ENCODE measurements around the gene TBC1D22A. TPM values are rescaled to one million over a fixed set of nuclear protein-coding genes. Genes with fewer than 3 reads are reported as not detected.
A peak's percentile ranks its signal among the peaks of the same experiment; 100 is the strongest.

The TBC1D22A gene
- total RNA-seq, 1 donor from 2014 or later: 34.1 TPM

DNA sequence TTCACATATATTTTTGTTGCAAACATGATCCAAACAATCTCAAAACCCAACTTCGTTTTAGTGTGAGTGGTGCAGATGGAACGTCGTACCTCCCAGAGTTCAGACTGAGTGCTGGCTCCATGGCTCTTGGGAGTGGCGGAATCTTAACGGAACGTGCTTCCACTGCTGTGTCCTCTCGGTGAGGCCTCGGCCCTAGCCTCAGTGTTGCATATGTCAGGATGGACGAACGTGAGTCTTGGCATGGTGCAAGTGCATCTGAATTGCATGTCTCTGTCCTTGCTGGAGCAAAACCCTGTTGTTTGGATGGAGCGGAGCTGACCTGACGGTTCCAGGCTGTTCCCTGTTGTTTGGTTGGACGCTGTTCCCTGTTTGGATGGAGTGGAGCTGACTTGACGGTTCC, 306.8 kb downstream of the TBC1D22A start:
- no peaks in the 10 kb centered on the region for H3K27me3 ChIP-seq (ENCODE audit: low read depth)
- peaks cover 1% of the 10 kb centered on the region for H3K36me3 ChIP-seq
- H3K9me3 ChIP-seq: no peaks in the 10 kb centered on the region
- DNase-seq (no peak), ATAC-seq (no peak)
- intact Hi-C loops (cut with DNase I): no loop called here
- H3K27ac ChIP-seq: no peak overlapping the region
- TF ChIP-seq, protein P1, sequence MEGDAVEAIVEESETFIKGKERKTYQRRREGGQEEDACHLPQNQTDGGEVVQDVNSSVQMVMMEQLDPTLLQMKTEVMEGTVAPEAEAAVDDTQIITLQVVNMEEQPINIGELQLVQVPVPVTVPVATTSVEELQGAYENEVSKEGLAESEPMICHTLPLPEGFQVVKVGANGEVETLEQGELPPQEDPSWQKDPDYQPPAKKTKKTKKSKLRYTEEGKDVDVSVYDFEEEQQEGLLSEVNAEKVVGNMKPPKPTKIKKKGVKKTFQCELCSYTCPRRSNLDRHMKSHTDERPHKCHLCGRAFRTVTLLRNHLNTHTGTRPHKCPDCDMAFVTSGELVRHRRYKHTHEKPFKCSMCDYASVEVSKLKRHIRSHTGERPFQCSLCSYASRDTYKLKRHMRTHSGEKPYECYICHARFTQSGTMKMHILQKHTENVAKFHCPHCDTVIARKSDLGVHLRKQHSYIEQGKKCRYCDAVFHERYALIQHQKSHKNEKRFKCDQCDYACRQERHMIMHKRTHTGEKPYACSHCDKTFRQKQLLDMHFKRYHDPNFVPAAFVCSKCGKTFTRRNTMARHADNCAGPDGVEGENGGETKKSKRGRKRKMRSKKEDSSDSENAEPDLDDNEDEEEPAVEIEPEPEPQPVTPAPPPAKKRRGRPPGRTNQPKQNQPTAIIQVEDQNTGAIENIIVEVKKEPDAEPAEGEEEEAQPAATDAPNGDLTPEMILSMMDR (IDR thresholded peaks at IDR 0.05): no peak
- H3K4me3 ChIP-seq: no peak overlapping the region
- peaks cover 4% of the 10 kb centered on the region for H3K4me1 ChIP-seq

DNA sequence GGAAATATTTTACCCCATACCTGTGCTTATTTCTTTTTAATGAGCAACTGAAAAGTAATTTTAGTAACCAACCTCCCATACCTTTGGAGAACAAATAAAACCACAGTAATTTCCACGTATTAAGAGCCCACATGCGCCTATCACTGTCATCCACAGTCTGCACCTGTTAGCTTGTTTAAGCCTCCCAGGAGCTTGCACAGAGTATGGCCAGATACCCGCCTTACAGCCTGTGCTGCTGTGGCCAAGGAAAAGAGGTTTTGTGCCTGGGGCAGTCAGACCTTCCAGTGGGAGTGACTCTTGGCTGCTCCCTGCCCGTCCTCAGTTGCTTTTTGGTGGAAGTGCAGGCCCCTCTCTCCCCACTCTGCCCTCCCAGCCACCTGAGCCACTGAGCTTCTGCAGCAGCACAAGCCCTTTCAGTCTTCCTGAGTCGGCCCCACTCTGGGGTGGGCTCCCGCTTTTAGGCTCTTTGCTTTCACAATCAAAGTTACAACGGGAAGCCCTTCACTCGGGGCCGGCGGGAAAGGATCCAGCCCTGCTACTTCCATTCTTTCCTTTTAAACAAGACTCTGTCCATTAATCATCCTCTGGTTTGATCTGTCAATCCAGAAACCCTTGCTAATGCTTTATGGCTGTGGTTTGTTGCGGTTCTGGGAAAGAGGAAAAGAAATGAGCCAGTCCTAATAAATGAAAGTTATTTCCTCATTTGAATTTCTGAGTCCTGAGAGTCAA, 308.8 kb downstream of the TBC1D22A start:
- TF ChIP-seq, protein P1 (IDR thresholded peaks at IDR 0.05): no peak
- intact Hi-C loops (cut with DNase I): no loop called here
- DNase-seq (no peak), ATAC-seq (no peak)
- Histone ChIP-seq H3K4me3 (no peak overlapping the region), H3K27me3 (ENCODE audit: low read depth) (no peaks in the 10 kb centered on the region), H3K4me1 (peaks cover 4% of the 10 kb centered on the region), H3K27ac (no peak overlapping the region), H3K36me3 (no peaks in the 10 kb centered on the region), H3K9me3 (peaks cover 14% of the 10 kb centered on the region)

DNA sequence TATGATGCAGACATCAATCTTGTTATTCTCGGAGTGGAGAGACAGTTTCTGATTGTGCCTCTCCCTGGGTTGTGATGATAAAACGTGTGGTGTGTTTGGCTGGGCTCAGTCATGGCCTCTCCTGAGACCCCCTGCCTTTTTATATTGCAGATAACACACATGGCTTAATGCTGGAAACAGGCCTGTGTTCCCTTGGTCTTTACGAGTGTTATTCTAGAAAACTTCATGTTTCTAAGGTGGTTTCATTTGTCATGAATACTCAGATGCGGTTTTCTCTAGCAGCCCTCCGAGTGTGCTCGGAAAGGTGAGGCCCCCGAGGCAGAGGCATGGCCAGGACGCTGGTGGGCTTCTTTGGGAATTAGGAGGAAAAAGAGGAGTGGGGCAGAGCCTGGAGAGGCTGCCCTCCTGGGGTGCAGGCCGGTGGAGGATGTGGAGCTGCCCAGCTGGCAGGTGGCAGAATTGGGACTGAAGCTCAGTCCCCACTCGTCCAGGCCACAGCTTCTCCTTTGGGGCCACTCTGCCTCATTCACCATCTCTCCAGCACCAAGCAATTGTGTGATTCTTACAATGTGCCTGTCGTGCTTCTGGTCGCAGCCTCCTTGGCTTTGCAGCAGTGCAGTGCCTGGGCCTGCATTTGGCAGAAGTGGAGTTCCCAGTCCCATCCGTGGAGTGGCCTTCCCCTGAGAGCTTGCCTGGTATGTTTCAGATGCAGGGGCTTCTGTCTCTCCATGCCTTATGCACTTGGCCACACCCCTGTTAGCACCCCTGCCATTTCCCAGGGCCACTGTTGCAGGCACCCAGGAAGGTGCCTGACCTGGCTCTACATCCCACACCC, 309.6 kb downstream of the TBC1D22A start:
- Histone ChIP-seq H3K4me3 (no peak overlapping the region), H3K36me3 (no peaks in the 10 kb centered on the region), H3K9me3 (peaks cover 22% of the 10 kb centered on the region), H3K27ac (no peak overlapping the region), H3K4me1 (peaks cover 4% of the 10 kb centered on the region), H3K27me3 (ENCODE audit: low read depth) (no peaks in the 10 kb centered on the region)
- no peak for DNase-seq
- peak in 1 of 2 donors; percentile 28 for ATAC-seq
- intact Hi-C loops (cut with DNase I): no loop called here
- TF ChIP-seq, protein P1 (IDR thresholded peaks at IDR 0.05): no peak

DNA sequence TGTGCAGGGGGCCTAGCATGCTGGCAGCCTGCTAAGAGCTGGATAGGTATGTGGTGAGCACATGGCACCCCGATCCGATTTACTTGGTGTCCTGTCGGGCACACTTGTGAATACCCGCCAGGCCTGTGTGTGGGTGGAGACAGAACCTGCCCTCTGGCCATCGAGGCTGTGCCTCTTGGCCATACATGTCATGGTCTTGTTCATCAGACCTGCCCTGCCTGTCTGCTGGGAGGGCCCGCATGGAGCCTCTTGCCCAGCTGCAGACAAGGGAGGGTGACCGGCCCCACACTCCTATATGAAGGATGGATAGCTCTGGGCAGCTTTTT, 310.2 kb downstream of the TBC1D22A start:
- no peak for DNase-seq

DNA sequence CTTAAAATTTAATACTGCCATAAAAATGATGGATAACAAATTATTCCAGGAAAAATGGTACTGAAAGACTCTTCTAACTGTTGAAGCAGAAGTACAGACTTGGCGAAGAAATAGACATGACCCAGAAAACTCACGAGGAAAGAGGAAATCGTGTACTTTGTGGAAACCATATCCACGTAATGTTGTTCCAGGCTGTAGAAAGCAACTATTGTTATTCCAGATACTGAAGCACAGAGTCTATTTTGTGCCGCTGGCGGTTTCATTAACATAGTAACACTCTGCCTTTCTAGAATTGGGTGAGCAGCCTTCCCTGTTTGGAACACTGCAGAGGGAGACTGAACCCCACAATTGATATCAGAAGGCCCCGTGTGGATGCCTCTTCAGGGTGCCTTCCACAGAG, 310.6 kb downstream of the TBC1D22A start:
- Histone ChIP-seq H3K27ac (no peak overlapping the region), H3K27me3 (ENCODE audit: low read depth) (no peaks in the 10 kb centered on the region), H3K9me3 (peaks cover 22% of the 10 kb centered on the region), H3K4me3 (no peak overlapping the region), H3K4me1 (peaks cover 4% of the 10 kb centered on the region), H3K36me3 (no peaks in the 10 kb centered on the region)
- intact Hi-C loops (cut with DNase I): no loop called here
- ATAC-seq (no peak), DNase-seq (no peak)
- TF ChIP-seq, protein P1 (IDR thresholded peaks at IDR 0.05): no peak

More for the DNA sequence above, 310.2 kb downstream of the TBC1D22A start:
- Histone ChIP-seq H3K27ac (no peak overlapping the region), H3K36me3 (no peaks in the 10 kb centered on the region), H3K27me3 (ENCODE audit: low read depth) (no peaks in the 10 kb centered on the region), H3K4me3 (no peak overlapping the region), H3K9me3 (peaks cover 22% of the 10 kb centered on the region), H3K4me1 (peaks cover 4% of the 10 kb centered on the region)
- peak in 1 of 2 donors; percentile 21 for ATAC-seq
- intact Hi-C loops (cut with DNase I): no loop called here
- TF ChIP-seq, protein P1 (IDR thresholded peaks at IDR 0.05): no peak

Measured in lower lobe of right lung (tissue), 2 donors.